HPDE6-E6E7 (cell line): ENCODE data around the gene RGS9BP.
"Not testable (repeated sequence)": the region's sequence is repeated elsewhere in the genome, so short reads cannot be mapped to it uniquely, and the experiment has no call there.

Experiments used
- DNase-seq: peaks from one replicate; pipeline ENCODE4 v3.0.0; 2011; ENCODE audit warnings: missing footprints; ENCODE audit errors: extremely low spot score

The RGS9BP gene, protein sequence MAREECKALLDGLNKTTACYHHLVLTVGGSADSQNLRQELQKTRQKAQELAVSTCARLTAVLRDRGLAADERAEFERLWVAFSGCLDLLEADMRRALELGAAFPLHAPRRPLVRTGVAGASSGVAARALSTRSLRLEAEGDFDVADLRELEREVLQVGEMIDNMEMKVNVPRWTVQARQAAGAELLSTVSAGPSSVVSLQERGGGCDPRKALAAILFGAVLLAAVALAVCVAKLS

DNA sequence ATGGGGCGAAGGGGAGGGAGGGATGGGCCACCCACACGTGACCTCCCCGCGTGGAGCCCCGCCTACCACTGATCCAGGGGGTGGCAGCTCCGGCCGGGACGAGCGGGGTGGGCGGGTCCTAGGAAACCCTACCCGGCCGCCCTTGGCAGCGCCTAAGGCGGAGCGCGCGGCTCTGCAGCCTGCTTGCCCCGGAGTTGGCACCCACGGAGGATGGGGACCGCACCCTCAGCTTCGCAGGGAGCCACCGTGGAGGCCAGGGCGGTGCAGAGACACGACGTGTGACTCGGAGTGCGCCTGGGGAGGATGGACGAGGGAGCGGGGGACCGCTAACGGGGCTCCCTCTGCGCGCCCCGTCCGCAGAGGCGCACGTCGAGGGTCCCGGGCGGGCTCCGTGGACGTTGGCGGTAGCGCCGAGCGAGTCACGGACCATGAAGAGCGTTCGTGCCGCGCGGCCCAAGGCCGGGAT lies at the start of gene RGS9BP:
RGS9BP (plus strand) TSS at position 129 of the 466 bp plus-strand sequence. CDS start 416 bp downstream, outside the sequence.
- no peak for DNase-seq

GRCh38 chr19:32626969-32627368 lies 48.7 kb upstream of the RGS9BP start:
- DNase-seq = no peak

DNA sequence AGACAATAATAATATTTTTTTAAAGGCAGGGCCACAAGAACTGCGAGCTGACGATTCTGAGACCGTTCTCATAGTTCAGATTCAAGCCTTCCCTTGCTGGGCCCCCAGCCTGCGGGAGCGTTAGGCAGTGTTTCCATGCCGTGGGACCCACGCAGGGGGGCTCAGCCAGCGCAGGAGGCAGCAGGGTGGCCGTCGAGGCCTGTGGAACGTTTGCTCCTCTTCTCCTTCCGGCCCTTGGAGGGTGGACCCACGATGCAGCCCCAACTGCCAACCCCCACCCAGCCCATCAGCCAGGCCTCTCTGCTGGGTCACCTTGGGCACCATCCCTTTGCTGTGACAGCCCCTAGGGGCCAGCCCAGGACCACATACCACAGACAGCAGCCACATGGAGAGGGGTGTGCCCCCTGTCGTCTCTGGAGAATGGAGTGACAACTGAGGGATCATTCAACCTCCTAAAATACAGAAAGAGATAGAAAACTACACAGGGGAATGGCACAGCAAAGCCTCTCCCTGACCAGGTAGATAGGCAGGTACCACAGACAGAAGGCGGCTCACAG lies 47.9 kb upstream of the RGS9BP start:
- DNase-seq = no peak

DNA sequence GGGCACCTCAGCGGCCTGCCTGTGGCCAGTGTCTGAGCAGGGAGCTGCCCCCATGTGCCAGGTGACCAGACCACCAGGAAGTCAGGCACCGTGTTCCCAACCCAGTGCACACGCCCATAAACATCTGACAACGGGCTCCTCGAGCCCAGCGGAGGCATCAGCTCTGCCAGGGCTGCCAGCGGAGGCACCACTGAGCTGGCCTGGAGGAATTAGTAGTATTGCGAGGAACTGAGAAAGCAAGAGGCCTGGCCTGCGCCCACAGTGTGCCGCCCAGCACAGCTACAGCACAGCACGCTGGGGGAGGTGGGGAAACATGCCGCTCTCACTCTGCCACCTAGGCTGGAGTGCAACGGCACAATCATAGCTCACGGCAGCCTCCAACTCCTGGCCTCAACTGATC lies 45.3 kb upstream of the RGS9BP start:
- no peak for DNase-seq

DNA sequence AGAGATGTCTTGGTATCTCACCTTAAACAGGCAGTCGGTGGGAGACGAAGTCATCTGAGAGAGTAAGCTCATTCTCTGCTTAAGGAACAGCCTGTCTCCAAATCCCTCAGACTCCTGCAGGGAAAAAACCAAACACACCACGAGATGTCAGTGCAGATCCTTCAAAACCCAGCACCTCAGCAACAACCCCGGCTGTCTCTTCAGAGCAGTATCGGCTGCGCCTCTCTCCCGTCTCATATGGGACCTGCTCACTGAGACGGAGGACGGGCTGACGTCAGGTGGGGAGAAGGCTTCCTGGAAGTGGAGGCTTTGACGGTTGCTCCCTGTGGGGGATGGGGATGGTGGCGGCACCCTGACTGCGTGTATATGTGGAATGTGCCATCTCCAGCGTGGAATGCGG lies 44.3 kb upstream of the RGS9BP start:
- no peak for DNase-seq

DNA sequence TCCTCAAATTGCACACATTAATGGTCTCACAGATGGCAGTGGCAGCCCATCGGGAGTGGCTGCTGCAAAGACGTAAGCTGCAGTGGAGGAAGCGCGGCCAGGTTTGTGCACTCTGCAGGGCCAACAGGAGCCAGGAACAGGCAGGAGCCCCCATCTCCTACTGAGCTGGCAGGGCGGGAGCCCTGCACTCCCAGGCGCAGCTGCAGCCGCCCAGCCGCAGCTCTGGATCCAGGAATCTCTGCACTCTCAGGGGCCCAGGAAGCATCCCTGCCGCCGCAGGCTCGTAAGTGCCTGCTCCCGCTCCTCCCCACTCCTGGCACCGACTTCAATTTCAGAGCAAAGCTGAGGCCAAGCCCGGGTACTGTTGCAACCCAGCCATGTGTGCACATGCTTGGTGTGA lies 38.2 kb upstream of the RGS9BP start:
- DNase-seq = no peak

- no peak for DNase-seq
Measured at GRCh38 chr19:32638625-32639024, 37.0 kb upstream of the RGS9BP start.

- no peak for DNase-seq
Measured at GRCh38 chr19:32642771-32643170, 32.9 kb upstream of the RGS9BP start.

DNA sequence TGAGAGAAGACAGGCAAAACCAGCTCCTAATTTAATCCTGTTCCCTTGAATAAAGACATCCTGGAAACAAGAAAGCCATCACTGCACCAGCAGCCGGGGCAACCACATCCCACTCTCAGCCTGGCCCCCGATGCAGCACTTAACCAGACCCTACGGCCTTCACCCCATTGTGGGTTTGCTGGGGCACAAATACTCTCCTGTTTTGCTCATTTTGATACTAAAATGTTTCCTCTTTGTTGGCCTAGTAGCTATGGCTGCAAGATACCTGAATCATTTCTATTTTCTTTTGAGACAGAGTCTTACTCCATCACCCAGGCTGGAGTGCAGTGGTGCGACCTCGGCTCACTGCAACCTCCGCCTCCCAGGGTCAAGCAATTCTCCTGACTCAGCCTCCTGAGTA lies 29.1 kb upstream of the RGS9BP start:
- no peak for DNase-seq

GRCh38 chr19:32647361-32647760 lies 28.3 kb upstream of the RGS9BP start:
- no peak for DNase-seq

DNA sequence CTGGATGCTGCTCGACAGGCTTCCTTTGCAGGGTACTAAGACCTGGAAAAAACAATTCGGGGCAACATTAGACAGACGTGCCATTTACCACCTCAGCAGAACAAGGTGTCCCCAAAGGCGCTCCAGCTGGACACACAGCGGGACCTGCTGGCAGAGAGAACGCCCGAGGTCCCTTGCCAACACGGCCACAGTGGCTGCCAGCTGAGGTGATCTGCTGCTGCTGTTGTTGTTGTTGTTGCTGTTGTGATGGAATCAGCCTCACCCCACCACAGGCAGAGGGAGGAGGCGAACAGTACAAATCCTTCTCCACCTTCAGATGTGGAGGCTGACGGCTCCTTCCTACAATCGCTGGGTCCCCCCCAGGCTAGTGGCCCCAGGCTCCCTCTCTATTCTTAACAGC lies 25.9 kb upstream of the RGS9BP start:
- no peak for DNase-seq

- no peak for DNase-seq
Measured at GRCh38 chr19:32650671-32651070, 25.0 kb upstream of the RGS9BP start.

- no peak for DNase-seq
Measured at GRCh38 chr19:32651729-32652140, 23.9 kb upstream of the RGS9BP start.

DNA sequence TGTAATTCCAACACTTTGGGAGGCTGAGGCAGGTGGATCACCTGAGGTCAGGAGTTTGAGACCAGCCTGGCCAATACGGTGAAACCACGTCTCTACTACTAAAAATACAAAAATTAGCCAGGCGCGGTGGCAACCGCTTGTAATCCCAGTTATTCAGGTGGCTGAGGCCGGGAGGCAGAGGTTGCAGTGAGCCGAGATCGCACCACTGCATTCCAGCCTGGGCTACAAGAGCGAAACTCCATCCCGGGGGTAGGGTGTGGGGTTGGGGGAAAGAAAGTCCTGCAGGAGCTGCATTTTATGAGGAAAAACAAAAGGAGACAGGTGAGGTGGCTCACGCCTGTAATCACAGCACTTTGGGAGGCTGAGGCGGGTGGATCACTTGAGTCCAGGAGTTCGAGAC lies 23.3 kb upstream of the RGS9BP start:
- not testable (repeated sequence) for DNase-seq

DNA sequence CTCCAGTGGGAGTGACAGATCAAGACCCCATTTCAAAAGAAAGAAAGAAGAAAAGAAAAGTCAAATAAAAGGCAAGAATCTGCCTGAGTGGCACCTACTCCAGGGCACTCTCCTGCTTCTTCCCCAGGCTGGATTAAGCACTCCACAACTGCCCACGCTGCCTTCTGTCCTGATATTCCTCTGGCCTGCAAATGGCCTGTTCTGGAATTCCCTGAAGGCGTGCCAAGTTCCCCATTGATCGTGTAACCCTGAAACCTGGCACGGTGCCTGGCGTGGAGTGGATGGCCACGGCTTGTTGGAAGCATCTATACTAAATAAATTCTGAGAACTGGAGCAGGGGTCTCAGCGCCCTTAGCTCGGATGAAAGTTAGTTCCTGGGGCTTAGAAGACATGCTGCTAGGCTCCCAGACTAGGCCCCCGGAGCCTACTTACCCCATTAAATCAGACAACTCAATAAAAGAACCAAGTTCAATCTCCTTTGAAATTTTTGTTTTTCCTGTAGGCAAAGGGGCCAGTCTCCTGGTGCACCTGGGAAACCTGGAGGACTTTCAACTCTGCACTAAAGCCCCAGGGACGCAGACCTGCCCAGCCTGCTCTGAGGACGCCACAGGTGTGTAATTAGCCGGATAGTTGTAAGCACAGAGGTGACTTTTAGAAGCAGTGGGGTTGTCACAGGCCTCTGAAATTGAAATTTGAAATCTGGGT lies 22.6 kb upstream of the RGS9BP start:
- no peak for DNase-seq

GRCh38 chr19:32653599-32653915 lies 22.1 kb upstream of the RGS9BP start:
- DNase-seq = no peak

DNA sequence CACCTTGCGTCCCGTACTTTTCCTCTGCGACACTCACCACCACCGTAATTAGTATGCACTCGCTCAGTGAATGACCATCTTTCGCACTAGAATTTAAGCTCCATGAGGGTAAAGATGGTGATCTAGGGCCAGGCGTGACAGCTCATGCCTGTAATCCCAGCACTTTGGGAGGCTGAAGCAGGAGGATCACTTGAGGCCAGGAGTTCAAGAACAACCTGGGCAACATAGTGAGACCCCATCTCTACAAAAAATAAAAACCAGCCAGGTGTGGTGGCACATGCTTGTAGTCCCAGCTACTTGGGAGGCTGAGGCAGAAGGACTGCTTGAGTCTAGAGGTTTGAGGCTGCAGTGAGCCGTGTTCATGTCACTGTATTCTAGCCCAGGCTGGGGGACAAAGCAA lies 19.3 kb upstream of the RGS9BP start:
- not testable (repeated sequence) for DNase-seq

DNA sequence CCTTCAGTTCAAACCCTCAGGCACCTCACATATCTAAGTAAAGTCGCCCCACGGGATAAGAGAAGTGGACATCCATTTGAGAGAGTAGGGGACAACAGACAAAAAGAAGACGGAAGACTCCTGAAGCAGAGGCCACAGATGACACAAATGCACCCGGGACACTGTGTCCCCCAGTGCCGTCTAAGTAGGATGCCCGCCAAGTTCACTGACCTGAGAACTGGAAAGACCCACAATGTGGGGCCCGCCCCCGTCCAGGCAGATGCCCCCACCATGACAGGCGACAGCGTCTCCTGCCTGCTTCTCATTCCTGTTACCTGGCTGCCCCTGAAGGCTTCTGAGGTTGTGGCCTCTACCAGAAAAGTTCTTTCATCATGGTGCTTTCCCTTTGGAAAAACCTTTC lies 17.6 kb upstream of the RGS9BP start:
- no peak for DNase-seq

- no peak for DNase-seq
Measured at GRCh38 chr19:32658527-32658926, 17.1 kb upstream of the RGS9BP start.

GRCh38 chr19:32661318-32661717 lies 14.3 kb upstream of the RGS9BP start:
- DNase-seq = no peak

- DNase-seq = no peak
Measured at GRCh38 chr19:32662186-32662585, 13.5 kb upstream of the RGS9BP start.

DNA sequence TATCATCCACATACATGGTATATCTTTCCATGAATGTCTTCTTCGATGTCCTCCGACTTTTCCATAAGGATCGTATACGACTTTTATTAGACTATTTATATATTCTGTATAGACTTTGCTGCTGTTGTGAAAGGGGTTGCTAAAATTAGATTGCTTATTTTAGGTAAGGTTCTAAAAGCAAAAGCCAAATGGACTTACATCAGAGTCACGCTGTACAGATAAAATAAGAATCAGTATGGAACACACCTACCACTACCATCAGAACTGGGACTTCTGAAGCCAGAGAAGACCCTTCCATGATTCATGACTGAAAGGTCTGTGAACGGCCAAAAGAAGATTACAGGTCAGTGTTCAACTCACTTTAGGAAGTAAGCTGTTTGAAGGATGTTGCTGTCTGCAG lies 9.6 kb upstream of the RGS9BP start:
- no peak for DNase-seq

- DNase-seq = no peak
Measured at GRCh38 chr19:32669310-32669709, 6.3 kb upstream of the RGS9BP start.
